GM12891 (cell line): ENCODE results near the gene TBL1X.

ENCODE experiments used
- POLR2A ChIP-seq: IDR thresholded peaks from 2 replicates; pipeline ENCODE4 v1.6.1; 2011; ENCODE audit warnings: low read depth, low read length, control low read depth
- POLR2AphosphoS5 ChIP-seq: IDR thresholded peaks from 2 replicates; pipeline ENCODE4 v1.6.1; 2011; ENCODE audit warnings: low read depth, low read length, control low read depth
- POU2F2 ChIP-seq: IDR thresholded peaks from 2 replicates; pipeline ENCODE4 v1.6.1; 2011; ENCODE audit warnings: low read depth, mild to moderate bottlenecking, control low read depth, low read length, moderate library complexity
- TAF1 ChIP-seq: IDR thresholded peaks from 2 replicates; pipeline ENCODE4 v1.6.1; 2011; ENCODE audit warnings: low read depth, low read length, control low read depth

DNA sequence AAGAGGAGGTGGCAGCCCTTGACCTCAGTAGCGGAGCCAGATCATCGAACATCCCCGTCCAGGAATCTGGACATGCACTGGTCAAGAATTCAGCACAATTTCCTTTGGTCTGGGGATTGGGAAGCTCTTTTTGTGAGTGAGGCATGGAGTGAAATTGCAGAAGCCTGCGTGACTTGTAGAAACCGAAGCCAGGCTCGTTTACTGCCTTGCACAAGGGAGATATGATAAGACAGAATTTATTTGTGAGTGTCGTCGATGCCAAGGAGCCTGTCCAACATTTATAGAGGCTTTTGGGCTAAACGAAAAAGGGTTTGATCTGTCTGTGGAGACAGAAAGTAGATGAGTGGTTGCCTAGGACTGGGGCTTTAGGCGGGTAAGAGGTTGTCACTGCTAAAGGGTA lies 50.6 kb downstream of the TBL1X start:
- no peak for TF ChIP-seq POLR2A
- no peak for TF ChIP-seq TAF1
- TF ChIP-seq POU2F2: no peak
- TF ChIP-seq POLR2AphosphoS5: no peak
